ENCODE results near the gene GTPBP2. TPM values are rescaled to one million over a fixed set of nuclear protein-coding genes. Genes with fewer than 3 reads are reported as not detected.
A peak's percentile ranks its signal among the peaks of the same experiment; 100 is the strongest.

Gene GTPBP2
- total and polyA plus RNA-seq, 2 of the 13 experiments (the other 11 are each of a cell fraction or from before 2014, with no cell fraction given), result 26.9 to 88.2 TPM

GRCh38 chr6:43671801-43672690 is 43.0 kb upstream of the GTPBP2 start (continued):
- TF ChIP-seq KDM3A (CRISPR knock-in tag; IDR thresholded peaks at IDR 0.05; ENCODE audit: low read depth) (peak; percentile 47; the same call in 1 of the 2 replicates), ATM (IDR thresholded peaks at IDR 0.05; ENCODE audit: borderline replicate concordance) (no peak), SCMH1 (CRISPR knock-in tag; IDR thresholded peaks at IDR 0.05; ENCODE audit: borderline replicate concordance) (no peak), ELK4 (CRISPR knock-in tag; IDR thresholded peaks at IDR 0.05; ENCODE audit: borderline replicate concordance) (no peak), JUN (CRISPR knock-in tag; IDR thresholded peaks at IDR 0.05) (no peak), TAF1 (CRISPR knock-in tag; IDR thresholded peaks at IDR 0.05) (peak; percentile 7; the same call in 1 of the 2 replicates), DMAP1 (CRISPR knock-in tag; IDR thresholded peaks at IDR 0.05) (no peak), ATF4 (CRISPR knock-in tag; IDR thresholded peaks at IDR 0.05) (0 out of 4 replicates have a peak, but pooled peaks of 1 of the 2 experiments have one; percentile 36), PHF20 (CRISPR knock-in tag; IDR thresholded peaks at IDR 0.05) (no peak), CEBPZ (IDR thresholded peaks at IDR 0.05; ENCODE audit: low read length) (no peak), ZNF17 (CRISPR knock-in tag; IDR thresholded peaks at IDR 0.05) (no peak; the same call in 1 of the 2 replicates), ZNF326 (CRISPR knock-in tag; IDR thresholded peaks at IDR 0.05; ENCODE audit: borderline replicate concordance) (no peak), ARHGAP35 (CRISPR knock-in tag; IDR thresholded peaks at IDR 0.05; ENCODE audit: borderline replicate concordance) (no peak; the same call in 1 of the 2 replicates), AHDC1 (CRISPR knock-in tag; IDR thresholded peaks at IDR 0.05; ENCODE audit: borderline replicate concordance) (no peak), SMARCE1 (IDR thresholded peaks at IDR 0.05; ENCODE audit: borderline replicate concordance) (no peak)
